Gastroesophageal sphincter (tissue), 4 donors: ENCODE data around the gene ODAD3. TPM values are rescaled to one million over a fixed set of nuclear protein-coding genes. Genes with fewer than 3 reads are reported as not detected.
A peak's percentile ranks its signal among the peaks of the same experiment; 100 is the strongest.

Experiments used
- ATAC-seq: fragments of 150-250 bp; one replicate; pipeline ENCODE4 v1.9.1; 2016; ENCODE audit warnings: mild to moderate bottlenecking, moderate library complexity
- H3K27ac ChIP-seq, 4 donors: fragments of 200-600 bp; sonication (generic) in 3 of 4; 1 replicate in 3 of 4; 2 replicates in 1 of 4; pipeline ENCODE4 v1.5.1; 2016 to 2019
- H3K27me3 ChIP-seq: fragments of 200-600 bp; sonication (generic); one replicate; pipeline ENCODE4 v1.5.1; 2019
- H3K36me3 ChIP-seq, 2 donors: fragments of 200-600 bp; sonication (generic); one replicate each; pipeline ENCODE4 v1.5.1; 2019; ENCODE audit warnings: control low read depth in 1 of 2
- H3K4me1 ChIP-seq, 3 donors: fragments of 200-600 bp; sonication (generic); 1 replicate in 2 of 3; 2 replicates in 1 of 3; pipeline ENCODE4 v1.5.1; 2016 to 2019; ENCODE audit warnings: control low read depth in 2 of 3
- H3K4me3 ChIP-seq, 2 donors: fragments of 200-600 bp; sonication (generic); one replicate each; pipeline ENCODE4 v1.5.1; 2019; ENCODE audit warnings: mild to moderate bottlenecking in 1 of 2, moderate library complexity in 1 of 2
- H3K9me3 ChIP-seq, 3 donors: fragments of 200-600 bp; sonication (generic); one replicate each; pipeline ENCODE4 v1.5.1; 2017 to 2019; ENCODE audit warnings: control low read depth in 2 of 3
- CTCF ChIP-seq, 4 experiments: fragments of 200-600 bp in 2 of 4; fragments of 450-650 bp in 2 of 4; sonication (generic) in 1 of 4; IDR thresholded peaks; one replicate each; pipeline ENCODE4 v1.5.1; 2017 to 2019; ENCODE audit warnings: antibody characterized with exemption in 4 of 4, mild to moderate bottlenecking in 2 of 4, moderate library complexity in 2 of 4
- EP300 ChIP-seq: sonication (generic); formaldehyde crosslinking; IDR thresholded peaks from one replicate; pipeline ENCODE4 v1.6.1; 2017; ENCODE audit warnings: antibody characterized with exemption, mild to moderate bottlenecking
- POLR2A ChIP-seq, 2 donors: fragments of 450-650 bp; IDR thresholded peaks; one replicate each; pipeline ENCODE4 v1.6.1; 2017; ENCODE audit warnings: antibody characterized with exemption in 2 of 2, mild to moderate bottlenecking in 2 of 2, moderate library complexity in 1 of 2
- POLR2AphosphoS5 ChIP-seq: sonication (generic); formaldehyde crosslinking; IDR thresholded peaks from one replicate; pipeline ENCODE4 v1.6.1; 2017; ENCODE audit warnings: antibody characterized with exemption
- WGBS, 2 donors: methylation state at CpG; one replicate each; pipeline ENCODE4 v1.1.5; 2018; ENCODE audit warnings: low coverage in 1 of 2; 5-methylcytosine and 5-hydroxymethylcytosine counted together
- total RNA-seq, 4 donors: library from RNA; depleted of rRNA; stranded (reverse); fragments of >200 nt; gene quantifications; one replicate each; pipeline ENCODE4 v1.1.0, GENCODE V29; 2016

Gene ODAD3
- total RNA-seq, 4 donors from 2014 or later, result 0.27 to 1.4 TPM; not detected in 2

- H3K4me1 ChIP-seq, result peaks cover 0 to 53% (median 31%) of the 10 kb centered on the region in 3 donors
These were observed 16.1 kb downstream of the ODAD3 start, which contains the start of gene RGL3 for GRCh38 chr19:11418549-11419506. Gene RGL3, minus strand, starts transcription at chr19:11419314. Its CDS starts 36 bp downstream, at chr19:11419278.

GRCh38 chr19:11418094-11418548 lies 16.8 kb downstream of the ODAD3 start:
- WGBS, 2 donors, result 2 to 9% methylated on average over 7 to 10 of the region's 16 CpGs
- Histone ChIP-seq H3K4me1 (peaks cover 0 to 49% (median 31%) of the 10 kb centered on the region in 3 donors), H3K9me3 (no peaks in the 10 kb centered on the region), H3K4me3 (peak overlapping the region in 1 of 2 donors; percentile 49), H3K36me3 (no peaks in the 10 kb centered on the region), H3K27me3 (peaks cover 80% of the 10 kb centered on the region), H3K27ac (peak overlapping the region in 1 of 4 donors; percentile 51)
- no peak for ATAC-seq
- no peak for TF ChIP-seq POLR2A (IDR thresholded peaks at IDR 0.05)
- no peak for TF ChIP-seq CTCF (IDR thresholded peaks at IDR 0.05)
- TF ChIP-seq POLR2AphosphoS5, result no peak

More at GRCh38 chr19:11418549-11419506, 16.1 kb downstream of the ODAD3 start, which contains the start of gene RGL3:
- Histone ChIP-seq H3K27me3 (peaks cover 87% of the 10 kb centered on the region), H3K4me3 (peak within 1 kb of the TSS; percentile 5 to 49), H3K27ac (peak within 1 kb of the TSS in 2 of 4 donors; percentile 13 to 51), H3K9me3 (no peaks in the 10 kb centered on the region), H3K36me3 (no peaks in the 10 kb centered on the region)
- peak; percentile 37 for ATAC-seq
- WGBS, 2 donors, result 1 to 50% methylated on average over 1 to 11 of the region's 72 CpGs
- no peak for TF ChIP-seq POLR2AphosphoS5
- TF ChIP-seq EP300, result no peak
- no peak for TF ChIP-seq CTCF (IDR thresholded peaks at IDR 0.05)
- no peak for TF ChIP-seq POLR2A (IDR thresholded peaks at IDR 0.05)

- Histone ChIP-seq H3K27me3 (peaks cover 65% of the 10 kb centered on the region), H3K4me3 (no peak overlapping the region), H3K36me3 (no peaks in the 10 kb centered on the region), H3K9me3 (no peaks in the 10 kb centered on the region), H3K4me1 (peaks cover 0 to 33% (median 23%) of the 10 kb centered on the region in 3 donors), H3K27ac (no peak overlapping the region)
- TF ChIP-seq POLR2AphosphoS5 (no peak), CTCF (IDR thresholded peaks at IDR 0.05) (no peak), POLR2A (IDR thresholded peaks at IDR 0.05) (no peak), EP300 (no peak)
- WGBS, 2 donors, result 87 to 88% methylated on average over 5 to 8 of the region's 17 CpGs
- ATAC-seq, result no peak
These were observed 18.4 kb downstream of the ODAD3 start for GRCh38 chr19:11416346-11417052.

GRCh38 chr19:11414544-11414943 lies 20.4 kb downstream of the ODAD3 start:
- H3K9me3 ChIP-seq, result no peaks in the 10 kb centered on the region
- no peaks in the 10 kb centered on the region for H3K36me3 ChIP-seq
- 82 to 86% methylated on average over 1 to 2 of the region's 2 CpGs for WGBS, 2 donors
- H3K4me1 ChIP-seq, result peaks cover 0 to 15% (median 10%) of the 10 kb centered on the region in 3 donors
- H3K27ac ChIP-seq, result no peak overlapping the region
- peaks cover 64% of the 10 kb centered on the region for H3K27me3 ChIP-seq
- ATAC-seq, result no peak
- H3K4me3 ChIP-seq, result no peak overlapping the region
- TF ChIP-seq POLR2AphosphoS5, result no peak
- TF ChIP-seq EP300, result no peak
- no peak for TF ChIP-seq POLR2A (IDR thresholded peaks at IDR 0.05)
- no peak for TF ChIP-seq CTCF (IDR thresholded peaks at IDR 0.05)
